ENCODE data around the gene IFITM2.

IFITM2 gene

GRCh38 chr11:279040-279965, 28.3 kb upstream of the IFITM2 start:
- no peak overlapping the region for H3K27ac ChIP-seq
- TF ChIP-seq ZFX (IDR thresholded peaks at IDR 0.05) (no peak), CTCF (conservative IDR thresholded peaks at IDR 0.05) (no peak)

DNA sequence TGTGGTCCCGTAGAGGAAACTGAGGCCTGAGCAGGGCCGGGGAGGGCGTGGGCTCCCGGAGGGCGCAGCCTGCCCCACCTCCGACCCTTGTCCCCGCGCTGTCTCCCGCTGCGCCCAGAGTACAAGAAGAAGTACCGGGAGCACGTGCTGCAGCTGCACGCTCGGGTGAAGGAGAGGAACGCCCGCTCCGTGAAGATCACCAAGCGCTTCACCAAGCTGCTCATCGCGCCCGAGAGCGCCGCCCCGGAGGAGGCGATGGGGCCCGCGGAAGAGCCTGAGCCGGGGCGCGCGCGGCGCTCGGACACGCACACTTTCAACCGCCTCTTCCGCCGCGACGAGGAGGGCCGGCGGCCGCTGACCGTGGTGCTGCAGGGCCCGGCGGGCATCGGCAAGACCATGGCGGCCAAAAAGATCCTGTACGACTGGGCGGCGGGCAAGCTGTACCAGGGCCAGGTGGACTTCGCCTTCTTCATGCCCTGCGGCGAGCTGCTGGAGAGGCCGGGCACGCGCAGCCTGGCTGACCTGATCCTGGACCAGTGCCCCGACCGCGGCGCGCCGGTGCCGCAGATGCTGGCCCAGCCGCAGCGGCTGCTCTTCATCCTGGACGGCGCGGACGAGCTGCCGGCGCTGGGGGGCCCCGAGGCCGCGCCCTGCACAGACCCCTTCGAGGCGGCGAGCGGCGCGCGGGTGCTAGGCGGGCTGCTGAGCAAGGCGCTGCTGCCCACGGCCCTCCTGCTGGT, 27.5 kb upstream of the IFITM2 start:
- no peak overlapping the region for H3K27ac ChIP-seq
- TF ChIP-seq CTCF (conservative IDR thresholded peaks at IDR 0.05) (no peak), ZFX (IDR thresholded peaks at IDR 0.05) (no peak)

DNA sequence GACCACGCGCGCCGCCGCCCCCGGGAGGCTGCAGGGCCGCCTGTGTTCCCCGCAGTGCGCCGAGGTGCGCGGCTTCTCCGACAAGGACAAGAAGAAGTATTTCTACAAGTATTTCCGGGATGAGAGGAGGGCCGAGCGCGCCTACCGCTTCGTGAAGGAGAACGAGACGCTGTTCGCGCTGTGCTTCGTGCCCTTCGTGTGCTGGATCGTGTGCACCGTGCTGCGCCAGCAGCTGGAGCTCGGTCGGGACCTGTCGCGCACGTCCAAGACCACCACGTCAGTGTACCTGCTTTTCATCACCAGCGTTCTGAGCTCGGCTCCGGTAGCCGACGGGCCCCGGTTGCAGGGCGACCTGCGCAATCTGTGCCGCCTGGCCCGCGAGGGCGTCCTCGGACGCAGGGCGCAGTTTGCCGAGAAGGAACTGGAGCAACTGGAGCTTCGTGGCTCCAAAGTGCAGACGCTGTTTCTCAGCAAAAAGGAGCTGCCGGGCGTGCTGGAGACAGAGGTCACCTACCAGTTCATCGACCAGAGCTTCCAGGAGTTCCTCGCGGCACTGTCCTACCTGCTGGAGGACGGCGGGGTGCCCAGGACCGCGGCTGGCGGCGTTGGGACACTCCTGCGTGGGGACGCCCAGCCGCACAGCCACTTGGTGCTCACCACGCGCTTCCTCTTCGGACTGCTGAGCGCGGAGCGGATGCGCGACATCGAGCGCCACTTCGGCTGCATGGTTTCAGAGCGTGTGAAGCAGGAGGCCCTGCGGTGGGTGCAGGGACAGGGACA, 26.7 kb upstream of the IFITM2 start:
- TF ChIP-seq CTCF (conservative IDR thresholded peaks at IDR 0.05): no peak
- no peak for TF ChIP-seq ZFX (IDR thresholded peaks at IDR 0.05)
- H3K27ac ChIP-seq: no peak overlapping the region

- no peak for TF ChIP-seq ZFX (IDR thresholded peaks at IDR 0.05)
- TF ChIP-seq CTCF (conservative IDR thresholded peaks at IDR 0.05): no peak
- no peak overlapping the region for H3K27ac ChIP-seq
These were observed 26.0 kb upstream of the IFITM2 start for GRCh38 chr11:281486-282161.

- no peak overlapping the region for H3K27ac ChIP-seq
- TF ChIP-seq CTCF (conservative IDR thresholded peaks at IDR 0.05) (no peak), ZFX (IDR thresholded peaks at IDR 0.05) (no peak)
These were observed 25.4 kb upstream of the IFITM2 start for GRCh38 chr11:282171-282570.

- no peak for TF ChIP-seq ZFX (IDR thresholded peaks at IDR 0.05)
- TF ChIP-seq CTCF (conservative IDR thresholded peaks at IDR 0.05): no peak
- H3K27ac ChIP-seq: no peak overlapping the region
These were observed 24.8 kb upstream of the IFITM2 start for GRCh38 chr11:282630-283360.

All from C4-2B (cell line).